GM13976 (cell line): Measurements from ENCODE around the gene ZNF343.

ENCODE experiments used
- DNase-seq: peaks from one replicate; pipeline ENCODE4 v3.0.0; 2012; ENCODE audit warnings: low spot score
- in situ Hi-C: fragments of 300-500 bp; cut with MboI; formaldehyde crosslinking; loops from one replicate; pipeline ENCODE4 v1.12.0; 2022; ENCODE audit warnings: low sequenced_read_pairs, mixed read lengths, inconsistent platforms; ENCODE audit not compliant: unreplicated experiment
- TF ChIP-seq, protein P1 (sequence below): IDR thresholded peaks from 2 replicates; pipeline ENCODE4 v1.5.1; 2012; ENCODE audit warnings: borderline replicate concordance, mild to moderate bottlenecking; ENCODE audit not compliant: insufficient read depth; ENCODE audit errors: extremely low read depth, missing control alignments, control extremely low read depth

The ZNF343 gene

DNA sequence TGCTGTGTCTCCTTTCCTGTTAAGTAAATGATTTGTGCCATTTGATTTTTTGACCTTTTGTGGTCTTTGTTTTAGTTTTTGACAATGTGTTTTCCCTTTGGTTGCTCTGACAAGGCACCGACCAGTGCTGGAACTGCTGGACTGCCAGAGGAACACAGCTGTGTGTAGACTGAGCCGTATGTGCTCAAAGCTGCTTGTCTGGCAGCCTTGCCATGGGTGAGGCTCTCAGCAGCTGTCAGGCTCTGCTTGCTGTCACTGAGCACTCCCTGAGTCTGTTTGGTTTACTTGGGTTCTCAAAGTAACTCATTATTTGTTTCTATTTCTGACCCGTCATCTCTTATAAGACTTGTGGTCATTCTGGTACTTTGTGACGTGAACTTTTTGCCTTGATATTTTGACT is 23.1 kb downstream of the ZNF343 start:
- no peak for DNase-seq
- in situ Hi-C loops = no loop called here
- TF ChIP-seq, protein P1, sequence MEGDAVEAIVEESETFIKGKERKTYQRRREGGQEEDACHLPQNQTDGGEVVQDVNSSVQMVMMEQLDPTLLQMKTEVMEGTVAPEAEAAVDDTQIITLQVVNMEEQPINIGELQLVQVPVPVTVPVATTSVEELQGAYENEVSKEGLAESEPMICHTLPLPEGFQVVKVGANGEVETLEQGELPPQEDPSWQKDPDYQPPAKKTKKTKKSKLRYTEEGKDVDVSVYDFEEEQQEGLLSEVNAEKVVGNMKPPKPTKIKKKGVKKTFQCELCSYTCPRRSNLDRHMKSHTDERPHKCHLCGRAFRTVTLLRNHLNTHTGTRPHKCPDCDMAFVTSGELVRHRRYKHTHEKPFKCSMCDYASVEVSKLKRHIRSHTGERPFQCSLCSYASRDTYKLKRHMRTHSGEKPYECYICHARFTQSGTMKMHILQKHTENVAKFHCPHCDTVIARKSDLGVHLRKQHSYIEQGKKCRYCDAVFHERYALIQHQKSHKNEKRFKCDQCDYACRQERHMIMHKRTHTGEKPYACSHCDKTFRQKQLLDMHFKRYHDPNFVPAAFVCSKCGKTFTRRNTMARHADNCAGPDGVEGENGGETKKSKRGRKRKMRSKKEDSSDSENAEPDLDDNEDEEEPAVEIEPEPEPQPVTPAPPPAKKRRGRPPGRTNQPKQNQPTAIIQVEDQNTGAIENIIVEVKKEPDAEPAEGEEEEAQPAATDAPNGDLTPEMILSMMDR = no peak

GRCh38 chr20:2485080-2485479 is 23.6 kb downstream of the ZNF343 start:
- in situ Hi-C loops = no loop called here
- no peak for DNase-seq
- TF ChIP-seq, protein P1 = no peak

DNA sequence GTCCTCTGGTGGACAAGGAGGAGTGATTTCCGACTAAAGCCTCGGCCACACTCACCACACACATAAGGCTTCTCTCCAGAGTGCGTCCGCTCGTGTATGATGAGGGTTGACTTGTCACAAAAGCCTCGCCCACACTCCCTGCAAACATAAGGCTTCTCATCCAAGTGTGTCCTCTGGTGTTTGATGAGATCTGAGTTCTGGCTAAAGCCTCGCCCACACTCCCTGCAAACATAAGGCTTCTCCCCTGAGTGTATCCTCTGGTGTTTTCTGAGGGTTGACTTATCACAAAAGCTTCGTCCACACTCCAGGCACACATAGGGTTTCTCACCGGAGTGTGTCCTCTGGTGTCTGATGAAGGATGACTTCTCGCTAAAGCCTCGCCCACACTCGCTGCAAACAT is 25.2 kb downstream of the ZNF343 start:
- in situ Hi-C loops = no loop called here
- DNase-seq = no peak
- TF ChIP-seq, protein P1 = no peak

DNA sequence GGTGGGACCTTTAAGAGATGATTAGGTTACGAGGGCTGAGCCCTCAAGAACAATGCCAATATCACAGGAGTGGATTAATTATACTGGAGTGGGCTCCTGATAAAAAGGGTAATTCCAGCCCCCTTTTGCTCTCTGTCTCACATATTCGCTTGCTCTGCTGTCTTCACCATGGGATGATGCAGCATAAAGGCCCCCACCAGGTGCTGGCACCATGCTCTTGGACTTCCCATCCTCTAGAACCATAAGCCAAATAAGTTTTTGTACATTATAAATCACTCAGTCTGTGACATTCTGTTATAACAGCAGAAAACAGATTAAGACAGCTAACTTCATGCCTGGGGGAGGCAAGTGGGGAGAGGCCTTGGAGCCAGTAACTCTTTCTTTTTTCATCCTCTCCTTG is 28.3 kb downstream of the ZNF343 start:
- DNase-seq = no peak
- TF ChIP-seq, protein P1 = no peak
- in situ Hi-C loops = no loop called here

GRCh38 chr20:2476742-2477615 is 31.7 kb downstream of the ZNF343 start:
- no peak for DNase-seq
- TF ChIP-seq, protein P1 = peak; percentile 15
- in situ Hi-C loops = no loop called here

DNA sequence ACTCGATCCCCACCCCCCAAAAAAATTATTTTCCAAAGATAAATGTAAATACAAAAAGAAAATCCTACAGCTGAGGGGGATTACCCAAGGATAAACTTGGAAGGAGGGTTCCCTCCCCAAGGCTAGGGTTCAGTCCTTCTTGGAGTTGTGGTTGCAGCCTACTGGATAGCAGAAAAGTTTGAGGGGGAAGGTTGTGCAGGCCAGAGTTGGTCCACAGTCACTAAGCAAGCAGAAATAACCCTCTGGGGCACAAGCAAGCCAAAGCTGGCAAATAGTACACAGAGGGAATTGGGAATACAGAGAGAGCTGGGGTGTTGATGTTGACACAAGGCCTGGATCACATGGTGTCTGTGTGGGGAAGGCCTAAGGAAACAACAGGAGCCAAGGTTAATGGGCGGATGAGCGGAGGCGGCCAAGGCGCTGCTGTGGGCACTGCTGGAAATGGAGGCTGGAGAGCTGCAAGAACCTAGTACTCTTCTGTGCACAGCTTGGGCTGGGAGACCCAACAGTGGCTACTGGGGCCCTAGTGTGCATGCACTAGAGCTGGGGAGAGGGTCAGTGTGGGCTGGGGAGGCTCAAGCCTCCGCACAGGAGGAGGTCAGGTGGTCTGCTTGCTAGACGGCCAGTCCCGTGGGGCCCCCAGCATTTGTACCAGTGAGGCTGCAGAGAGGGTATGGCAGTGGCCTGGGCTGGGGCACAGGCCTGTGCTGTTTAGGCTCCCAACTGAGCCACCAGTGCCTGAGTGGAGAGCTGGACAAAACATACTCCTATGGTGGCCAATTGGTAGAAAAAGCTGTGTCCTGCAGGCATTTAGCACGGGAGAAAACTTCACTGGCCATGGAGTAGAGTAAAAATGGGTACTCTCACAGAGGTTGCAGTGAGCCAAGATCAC is 32.6 kb downstream of the ZNF343 start:
- in situ Hi-C loops = no loop called here
- no peak for DNase-seq
- TF ChIP-seq, protein P1 = no peak
